ENCODE data around the gene TBXT. TPM values are rescaled to one million over a fixed set of nuclear protein-coding genes. Genes with fewer than 3 reads are reported as not detected.

TBXT gene
- total RNA-seq, 1 donor from 2014 or later = not detected

- no peak for ATAC-seq
- intact Hi-C loops (cut with DNase I) = no loop called here
- DNase-seq (ENCODE audit: missing footprints) = no peak
Measured at GRCh38 chr6:166174031-166174430, 6.4 kb upstream of the TBXT start.

GRCh38 chr6:166173281-166173951 is 5.8 kb upstream of the TBXT start:
- ATAC-seq (no peak), DNase-seq (ENCODE audit: missing footprints) (no peak)
- intact Hi-C loops (cut with DNase I) = no loop called here

- no peak for DNase-seq (ENCODE audit: missing footprints)
- ATAC-seq = no peak
- intact Hi-C loops (cut with DNase I) = no loop called here
Measured at GRCh38 chr6:166172546-166172945, 4.9 kb upstream of the TBXT start.

- intact Hi-C loops (cut with DNase I) = no loop called here
- ATAC-seq (no peak), DNase-seq (ENCODE audit: missing footprints) (no peak)
Measured at GRCh38 chr6:166169549-166170421, 2.1 kb upstream of the TBXT start.

GRCh38 chr6:166168616-166169548 is 1.2 kb upstream of the TBXT start:
- DNase-seq (ENCODE audit: missing footprints) = no peak
- no peak for ATAC-seq
- intact Hi-C loops (cut with DNase I) = no loop called here

GRCh38 chr6:166167258-166167731 is 356 bp downstream of the TBXT start:
- intact Hi-C loops (cut with DNase I) = no loop called here
- ATAC-seq (no peak), DNase-seq (ENCODE audit: missing footprints) (no peak)

- ATAC-seq (no peak), DNase-seq (ENCODE audit: missing footprints) (no peak)
- intact Hi-C loops (cut with DNase I) = no loop called here
Measured at GRCh38 chr6:166166314-166167257, 1.1 kb downstream of the TBXT start.

- intact Hi-C loops (cut with DNase I) = no loop called here
- no peak for DNase-seq (ENCODE audit: missing footprints)
- no peak for ATAC-seq
Measured at GRCh38 chr6:166165558-166166313, 1.9 kb downstream of the TBXT start.

GRCh38 chr6:166162599-166163342 is 4.9 kb downstream of the TBXT start:
- DNase-seq (ENCODE audit: missing footprints) (no peak), ATAC-seq (no peak)
- intact Hi-C loops (cut with DNase I) = no loop called here

GRCh38 chr6:166157930-166158617 is 9.6 kb downstream of the TBXT start:
- intact Hi-C loops (cut with DNase I) = loop anchor here (5.0 kb wide), 1 partner anchor 244 kb away; no protein-coding TSS in a partner anchor
- no peak for ATAC-seq
- DNase-seq (ENCODE audit: missing footprints) = no peak

GRCh38 chr6:166156942-166157341 is 10.7 kb downstream of the TBXT start:
- no peak for ATAC-seq
- no peak for DNase-seq (ENCODE audit: missing footprints)
- intact Hi-C loops (cut with DNase I) = loop anchor here (5.0 kb wide), 1 partner anchor 245 kb away; no protein-coding TSS in a partner anchor

- DNase-seq (ENCODE audit: missing footprints) = no peak
- intact Hi-C loops (cut with DNase I) = no loop called here
- ATAC-seq = no peak
Measured at GRCh38 chr6:166153966-166154365, 13.7 kb downstream of the TBXT start.

GRCh38 chr6:166152660-166153059 is 15.0 kb downstream of the TBXT start:
- ATAC-seq (no peak), DNase-seq (ENCODE audit: missing footprints) (no peak)
- intact Hi-C loops (cut with DNase I) = no loop called here

- intact Hi-C loops (cut with DNase I) = no loop called here
- DNase-seq (ENCODE audit: missing footprints) = no peak
- ATAC-seq = no peak
Measured at GRCh38 chr6:166151798-166152197, 15.9 kb downstream of the TBXT start.

GRCh38 chr6:166145751-166146150 is 21.9 kb downstream of the TBXT start:
- ATAC-seq = no peak
- intact Hi-C loops (cut with DNase I) = no loop called here
- DNase-seq (ENCODE audit: missing footprints) = no peak

- DNase-seq (ENCODE audit: missing footprints) = no peak
- intact Hi-C loops (cut with DNase I) = no loop called here
- no peak for ATAC-seq
Measured at GRCh38 chr6:166143011-166143410, 24.6 kb downstream of the TBXT start.

Data from Right ventricle myocardium inferior (tissue), 1 donor.